Neural cell (in vitro differentiated cells): Measurements from ENCODE around the gene EXOC3L2.

Source experiments
- CTCF ChIP-seq: fragments of 450-650 bp; IDR thresholded peaks from 2 replicates; pipeline ENCODE4 v1.5.1; 2014; ENCODE audit warnings: antibody characterized with exemption, mild to moderate bottlenecking, moderate library complexity; ENCODE audit not compliant: poor library complexity, severe bottlenecking
- EP300 ChIP-seq: fragments of 450-650 bp; conservative IDR thresholded peaks from 2 replicates; pipeline ENCODE4 v1.6.1; 2014; ENCODE audit warnings: antibody characterized with exemption, mild to moderate bottlenecking, moderate library complexity; ENCODE audit not compliant: poor library complexity, severe bottlenecking
- EZH2 ChIP-seq: fragments of 200-600, 300-800 bp; shearing (Covaris generic), sonication (generic); IDR thresholded peaks from 2 replicates; pipeline ENCODE4 v1.6.1; 2014; ENCODE audit warnings: antibody characterized with exemption, low read length, borderline replicate concordance, mild to moderate bottlenecking; ENCODE audit not compliant: insufficient read depth, poor library complexity, severe bottlenecking
- MXI1 ChIP-seq: fragments of 450-650 bp; conservative IDR thresholded peaks from 2 replicates; pipeline ENCODE4 v1.6.1; 2014; ENCODE audit warnings: antibody characterized with exemption, mild to moderate bottlenecking; ENCODE audit not compliant: poor library complexity, severe bottlenecking
- POLR2AphosphoS5 ChIP-seq: IDR thresholded peaks from 2 replicates; pipeline ENCODE4 v1.6.1; 2012
- RAD21 ChIP-seq: fragments of 450-650 bp; conservative IDR thresholded peaks from 2 replicates; pipeline ENCODE4 v1.6.1; 2014; ENCODE audit warnings: antibody characterized with exemption, mild to moderate bottlenecking, moderate library complexity
- REST ChIP-seq: IDR thresholded peaks from 2 replicates; pipeline ENCODE4 v1.6.1; 2012; ENCODE audit warnings: borderline replicate concordance
- SMC3 ChIP-seq: fragments of 450-650 bp; conservative IDR thresholded peaks from 2 replicates; pipeline ENCODE4 v1.6.1; 2014; ENCODE audit warnings: antibody characterized with exemption, mild to moderate bottlenecking, moderate library complexity; ENCODE audit not compliant: poor library complexity
- TAF1 ChIP-seq: IDR thresholded peaks from 2 replicates; pipeline ENCODE4 v1.6.1; 2012; ENCODE audit warnings: low read depth

- TF ChIP-seq CTCF (no peak), POLR2AphosphoS5 (no peak), REST (no peak), RAD21 (no peak), EZH2 (no peak), EP300 (no peak), TAF1 (no peak), SMC3 (no peak), MXI1 (no peak)
Measured at GRCh38 chr19:45164577-45165335, 80.5 kb downstream of the EXOC3L2 start.
